GM19239 (cell line): ENCODE data around the gene CCR5AS.
A peak's percentile ranks its signal among the peaks of the same experiment; 100 is the strongest.
"Not testable (repeated sequence)": the region's sequence is repeated elsewhere in the genome, so short reads cannot be mapped to it uniquely, and the experiment has no call there.

Experiments used
- DNase-seq: peaks from one replicate; pipeline ENCODE4 v3.0.0; 2011; ENCODE audit warnings: low spot score; ENCODE audit not compliant: insufficient read length
- FAIRE-seq: peaks from 2 replicates; lab custom pipeline; 2011; peaks lifted over from hg19 to GRCh38; lab: Jason Lieb, UNC

Gene CCR5AS

DNA sequence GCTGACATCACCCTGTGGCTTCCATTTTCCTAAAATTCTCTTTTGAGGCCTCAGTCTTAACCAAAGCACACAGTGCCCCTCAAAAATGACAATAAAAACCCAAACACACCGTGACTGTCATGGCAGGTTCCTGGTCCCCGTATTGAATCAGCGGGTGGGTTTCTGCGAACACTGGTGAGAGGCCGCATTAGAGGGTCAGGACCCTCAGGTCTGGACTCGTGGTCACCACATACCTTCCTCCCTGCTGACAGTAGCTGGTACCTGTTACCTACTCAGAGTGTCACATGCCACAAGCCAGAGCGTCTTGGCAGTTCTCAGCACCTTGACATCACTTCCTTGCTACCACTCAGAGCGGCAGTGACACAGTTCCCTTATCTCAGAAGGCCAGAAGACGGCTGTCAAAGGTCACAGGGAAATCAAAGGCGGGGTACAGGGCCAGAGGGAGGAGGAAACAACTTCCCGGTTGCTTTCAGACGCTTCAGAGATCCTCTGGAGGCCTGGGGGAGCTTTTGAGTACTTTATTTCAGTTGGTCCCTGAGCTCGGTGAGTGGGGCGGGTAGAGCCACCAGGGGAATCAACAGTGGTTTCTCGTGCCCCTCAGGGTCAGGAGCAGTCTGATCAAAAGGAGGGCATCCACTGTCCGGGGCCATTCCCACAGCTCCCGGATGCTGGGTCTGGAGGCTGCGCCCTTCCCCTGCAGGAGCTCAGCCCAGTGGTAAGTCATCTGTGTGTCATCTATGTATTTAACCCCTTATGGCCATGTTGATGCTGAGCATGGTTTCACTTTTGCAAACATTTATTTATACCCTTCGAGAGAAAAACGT is at the start of gene CCR5AS, which contains the start of gene CCRL2:
TSS of gene CCR5AS (minus strand) at position 279 of the 824 bp plus-strand sequence.
TSS of gene CCRL2 (plus strand) at position 472 of the 824 bp plus-strand sequence. CDS start 821 bp downstream, outside the sequence.
- peak; percentile 72 for FAIRE-seq
- DNase-seq: peak; percentile 40

- DNase-seq (no peak), FAIRE-seq (no peak)
Measured at GRCh38 chr3:46456118-46456517, 49.3 kb upstream of the CCR5AS start.

DNA sequence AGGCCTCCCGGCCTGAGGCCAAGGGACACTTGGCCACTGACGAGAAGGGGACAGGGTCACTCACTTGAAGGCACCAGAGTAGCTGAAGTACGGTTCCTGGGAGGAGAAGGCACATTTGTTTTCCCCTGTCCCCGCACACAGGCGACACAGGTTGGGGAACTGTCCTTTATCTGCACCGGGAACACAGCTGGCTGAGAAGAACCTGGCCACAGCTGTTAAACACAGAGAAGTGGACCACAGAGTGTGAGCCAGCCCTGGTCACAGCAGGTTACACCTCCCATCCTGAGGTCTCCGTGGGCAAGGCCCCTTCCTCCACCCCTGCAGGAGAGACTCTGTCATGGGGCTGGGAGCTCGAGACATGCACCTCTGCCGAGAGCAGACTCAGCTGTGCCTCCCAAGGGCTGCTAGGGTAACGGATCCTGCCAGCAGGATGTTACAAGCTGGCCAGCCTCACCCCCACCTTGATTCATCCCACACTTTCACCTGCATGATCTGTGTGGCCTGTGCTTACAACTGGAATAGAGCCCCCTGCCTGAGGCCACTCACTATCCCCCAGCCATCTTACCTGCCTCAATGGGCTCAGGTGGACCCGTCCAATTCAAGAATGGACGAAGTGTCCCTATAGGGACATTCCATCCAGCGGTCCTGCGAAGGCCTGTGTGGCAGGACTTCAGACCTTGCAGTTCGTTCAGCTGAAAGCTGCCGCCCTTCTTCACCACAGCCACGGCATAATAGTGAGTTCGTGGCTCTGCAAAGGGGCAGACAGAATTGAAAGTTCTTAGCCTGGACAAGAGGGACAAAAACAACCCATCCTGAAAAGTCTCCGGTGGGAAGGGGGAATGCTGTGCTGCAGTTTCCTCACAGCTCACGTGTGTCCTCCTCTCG is 48.6 kb upstream of the CCR5AS start:
- DNase-seq: no peak
- no peak for FAIRE-seq

DNA sequence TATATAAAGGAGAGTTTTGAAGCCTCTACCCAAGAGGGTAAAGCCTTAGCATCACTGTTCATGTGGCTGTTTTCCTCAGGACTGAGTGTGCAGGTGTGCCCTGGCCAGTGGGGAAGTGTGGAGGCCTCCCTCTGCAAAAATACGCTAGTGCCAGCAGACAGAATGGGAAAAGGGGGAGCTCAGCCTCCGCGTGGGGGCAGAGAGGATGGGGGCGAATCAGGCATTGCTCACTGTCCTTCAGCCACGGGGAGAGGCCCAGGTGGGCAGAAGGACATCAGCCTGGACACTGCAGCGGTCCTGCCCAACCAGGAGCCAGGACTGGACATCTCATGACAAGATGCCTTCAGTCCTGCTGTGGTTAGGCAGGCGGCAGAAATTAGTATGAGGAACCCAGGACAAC is 47.7 kb upstream of the CCR5AS start:
- DNase-seq: no peak
- FAIRE-seq: no peak

- FAIRE-seq: no peak
- no peak for DNase-seq
Measured at GRCh38 chr3:46454209-46454595, 47.3 kb upstream of the CCR5AS start.

- DNase-seq: no peak
- FAIRE-seq: peak; percentile 33
Measured at GRCh38 chr3:46453526-46454208, 46.8 kb upstream of the CCR5AS start.

DNA sequence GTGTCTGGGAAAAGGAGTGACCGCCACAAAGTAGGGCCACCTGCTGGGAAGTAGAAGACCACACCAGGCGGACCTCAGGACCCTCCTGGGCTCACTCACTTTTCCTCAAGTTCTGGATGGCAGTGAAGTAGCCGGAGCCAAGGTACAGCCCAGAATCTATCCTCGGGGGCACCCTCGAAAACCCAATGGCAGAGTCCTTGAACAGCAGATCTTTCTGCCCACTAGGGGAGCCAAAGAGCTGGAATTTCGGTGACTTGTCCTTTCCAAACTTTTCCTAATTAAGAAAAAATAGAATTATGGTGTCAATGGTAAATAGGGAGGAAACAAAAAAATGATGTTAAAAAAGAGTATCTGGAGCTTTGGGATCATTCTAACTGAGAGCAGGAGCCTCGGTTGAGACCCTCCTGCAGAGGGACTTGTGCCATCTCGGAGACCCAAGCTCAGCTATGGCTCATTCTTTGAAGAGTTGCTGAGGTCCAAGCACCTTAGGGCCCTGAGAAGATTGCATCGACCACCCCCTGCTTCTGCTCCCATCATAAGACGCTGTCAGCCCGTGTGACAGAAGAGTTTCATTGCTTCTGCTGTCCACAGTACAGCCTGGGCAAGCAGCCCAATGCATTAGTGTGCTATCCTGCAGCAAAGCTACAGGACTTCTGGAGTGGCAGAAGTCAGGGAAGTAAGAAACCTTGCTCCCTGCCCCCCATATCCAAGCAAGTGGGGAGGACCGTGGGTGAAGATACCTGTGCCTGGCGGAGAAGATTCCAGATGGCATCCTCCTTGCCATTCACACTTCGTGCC is 43.1 kb upstream of the CCR5AS start:
- DNase-seq: no peak

GRCh38 chr3:46448721-46449120 is 41.9 kb upstream of the CCR5AS start:
- DNase-seq (no peak), FAIRE-seq (no peak)

More for the DNA sequence above, 43.1 kb upstream of the CCR5AS start:
- FAIRE-seq: no peak

GRCh38 chr3:46447228-46447985 is 40.5 kb upstream of the CCR5AS start:
- FAIRE-seq (no peak), DNase-seq (no peak)

DNA sequence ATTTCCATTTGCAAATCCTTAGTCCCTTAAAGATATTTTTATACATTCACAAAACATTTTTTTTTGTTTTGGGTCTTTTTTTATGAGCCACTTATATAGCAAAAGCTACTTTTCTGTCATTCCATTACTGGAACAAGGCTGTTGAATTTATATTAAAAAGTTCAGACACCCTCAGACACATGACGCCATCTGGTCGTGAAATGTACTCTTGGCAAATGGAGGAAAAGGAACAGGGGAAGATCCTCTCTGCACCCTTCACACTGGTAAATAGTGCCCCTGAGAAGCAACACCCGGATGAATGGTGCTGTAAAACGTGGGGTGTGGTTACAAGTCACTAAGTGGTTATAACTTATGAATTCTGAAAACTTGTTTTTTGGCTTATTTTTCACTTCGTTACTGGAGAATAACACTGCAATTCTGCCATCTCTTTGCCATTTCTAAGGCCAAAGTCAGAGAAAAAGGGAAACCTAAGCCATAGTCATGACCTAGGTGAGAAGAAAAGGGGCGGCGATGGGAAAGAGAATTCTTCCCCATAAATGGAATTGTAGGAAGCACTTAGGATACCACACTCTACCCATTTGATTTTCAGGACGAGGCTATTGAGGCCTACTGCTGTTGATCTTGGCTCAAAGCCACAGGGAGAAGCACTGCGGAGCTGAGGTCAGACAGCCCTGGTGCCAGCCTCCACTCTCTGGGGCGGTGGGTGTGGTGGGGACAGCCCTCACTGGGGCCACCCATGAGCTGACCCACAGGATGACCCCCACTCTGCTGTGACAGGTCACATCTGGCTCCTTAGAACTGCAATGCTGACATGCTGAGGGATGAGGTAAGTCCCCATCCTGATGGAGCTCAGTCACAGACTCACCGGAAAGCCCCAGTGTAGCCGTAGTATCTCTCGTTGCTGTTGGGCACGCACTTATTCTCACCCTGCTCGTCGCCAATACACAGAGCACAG is 36.0 kb upstream of the CCR5AS start:
- DNase-seq (peak; percentile 56), FAIRE-seq (peak; percentile 85)

DNA sequence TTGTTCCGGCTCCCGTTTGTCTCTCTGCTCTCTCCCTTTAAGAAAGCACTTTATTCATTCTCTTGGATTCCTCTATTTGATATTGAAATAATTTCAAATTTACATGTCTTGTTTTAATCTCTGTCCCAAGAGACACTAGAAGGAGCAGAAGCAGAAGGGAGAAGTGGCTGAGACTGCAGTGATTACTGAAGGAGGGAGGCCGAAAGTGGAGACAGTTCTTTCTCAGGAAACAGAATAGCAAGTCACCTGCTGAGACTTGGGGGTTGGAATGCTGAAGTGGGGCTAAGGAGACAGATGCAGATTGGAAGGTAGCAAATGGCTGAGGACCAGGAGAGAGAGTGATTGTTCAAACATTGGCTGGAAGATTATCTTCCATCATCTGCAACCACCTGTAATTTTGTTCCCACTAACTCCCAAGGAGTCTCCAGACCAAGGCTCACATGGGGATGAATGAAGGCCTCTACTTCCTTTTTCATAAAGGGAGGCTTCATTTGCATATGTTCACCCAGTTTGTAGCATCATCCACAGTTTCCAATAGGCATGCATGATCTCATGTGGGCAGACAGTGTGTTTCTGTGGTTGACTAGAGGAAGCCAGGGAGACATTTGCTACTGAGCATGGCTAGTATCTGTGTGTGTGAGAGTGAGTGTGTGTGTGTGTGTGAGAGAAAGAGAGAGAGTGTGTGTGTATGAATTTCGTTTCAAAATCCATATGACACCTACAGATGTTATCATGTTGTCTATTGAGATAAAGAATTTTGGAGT is 33.8 kb upstream of the CCR5AS start:
- peak; percentile 53 for DNase-seq
- peak; percentile 91 for FAIRE-seq

GRCh38 chr3:46438831-46439230 is 32.0 kb upstream of the CCR5AS start:
- no peak for DNase-seq

DNA sequence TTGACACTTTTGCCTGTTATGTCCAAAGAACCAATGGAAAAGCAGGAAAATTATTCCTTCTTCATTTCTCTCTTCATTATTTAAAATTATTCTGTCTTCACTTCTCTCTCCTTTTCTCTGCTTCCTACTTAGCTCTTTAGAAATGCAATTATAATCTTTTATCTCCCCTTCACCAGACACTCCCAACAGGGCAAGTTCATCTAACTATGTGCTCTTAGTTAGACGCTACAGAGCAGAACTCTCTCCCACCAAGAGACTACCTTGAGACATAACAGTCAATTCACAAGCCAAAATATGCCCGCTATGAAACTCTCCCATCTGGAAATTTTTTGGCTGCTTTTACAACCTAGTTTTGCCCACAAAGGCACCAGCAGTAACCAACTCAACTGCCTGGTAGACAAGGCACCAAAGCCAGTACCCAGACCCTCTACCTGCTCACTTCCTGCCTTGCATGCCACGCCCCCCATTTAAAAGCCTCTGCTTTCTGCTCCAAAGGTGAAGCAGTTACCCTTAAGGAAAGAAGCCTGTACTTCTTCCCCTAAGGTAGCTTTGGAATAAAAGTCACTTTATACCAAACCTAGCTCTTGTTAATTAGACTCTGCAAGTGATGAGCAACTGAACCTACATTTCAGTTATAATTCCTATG is 28.3 kb upstream of the CCR5AS start:
- FAIRE-seq (no peak), DNase-seq (no peak)

More at GRCh38 chr3:46438831-46439230, 32.0 kb upstream of the CCR5AS start:
- FAIRE-seq: no peak

DNA sequence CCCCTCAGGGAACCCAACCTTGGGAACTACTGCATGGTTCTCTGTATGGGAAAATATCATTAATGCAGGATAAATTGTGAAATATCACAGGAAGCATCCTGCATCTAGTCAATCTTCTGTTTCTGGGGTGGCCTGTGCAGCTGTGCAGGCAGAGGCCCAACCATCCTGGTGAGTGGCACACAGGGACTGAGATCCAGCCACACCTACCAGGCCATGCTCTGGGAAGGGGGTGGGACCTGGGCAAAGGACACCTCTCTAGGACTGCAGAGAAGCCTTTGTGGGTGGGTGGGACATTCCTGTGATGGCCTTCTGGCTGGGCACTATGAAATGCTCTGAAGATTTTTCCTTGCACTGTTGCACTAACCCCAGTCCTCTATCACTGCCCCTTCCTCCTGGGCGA is 27.0 kb upstream of the CCR5AS start:
- FAIRE-seq (no peak), DNase-seq (no peak)

- not testable (repeated sequence) for DNase-seq, FAIRE-seq
Measured at GRCh38 chr3:46433118-46433517, 26.3 kb upstream of the CCR5AS start.

GRCh38 chr3:46431905-46432304 is 25.0 kb upstream of the CCR5AS start:
- DNase-seq, FAIRE-seq: not testable (repeated sequence)
